Measurements from ENCODE around the gene CXCL12.

DNA sequence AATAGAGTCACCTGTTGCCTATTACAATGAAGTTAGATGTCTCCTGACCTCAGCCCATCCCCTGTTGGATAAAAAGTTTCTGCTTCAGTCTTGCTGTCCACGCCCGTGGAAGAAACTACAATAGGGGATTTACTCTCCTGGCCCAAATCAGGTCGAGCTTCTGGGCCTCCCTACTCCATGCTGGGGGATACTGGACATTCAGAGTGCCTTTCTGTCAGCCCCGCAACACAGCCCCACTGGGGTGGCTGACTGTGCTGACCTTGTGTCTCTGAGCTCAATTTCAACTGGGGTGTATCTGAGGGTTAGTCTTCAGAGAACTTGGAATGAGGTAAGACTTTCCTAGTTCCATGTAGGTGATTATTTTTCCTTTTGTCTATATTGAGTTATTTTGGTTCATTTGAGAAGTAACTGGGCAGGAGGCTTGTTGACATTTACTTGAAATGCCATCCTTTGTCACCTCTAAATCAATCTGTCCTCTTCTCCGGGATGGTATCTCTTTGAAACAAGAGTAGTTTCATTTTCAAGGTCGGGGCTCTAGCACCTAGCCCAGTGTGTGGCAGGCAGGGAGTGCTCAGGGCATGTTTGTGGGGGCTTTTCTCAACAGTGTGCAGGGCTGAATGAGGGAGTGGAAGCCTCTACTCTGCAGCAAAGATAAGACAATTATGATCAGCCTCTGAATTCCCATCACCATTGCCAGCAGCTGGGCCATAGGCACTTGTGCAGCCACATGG lies 17.7 kb upstream of the CXCL12 start:
- TF ChIP-seq, protein P1, sequence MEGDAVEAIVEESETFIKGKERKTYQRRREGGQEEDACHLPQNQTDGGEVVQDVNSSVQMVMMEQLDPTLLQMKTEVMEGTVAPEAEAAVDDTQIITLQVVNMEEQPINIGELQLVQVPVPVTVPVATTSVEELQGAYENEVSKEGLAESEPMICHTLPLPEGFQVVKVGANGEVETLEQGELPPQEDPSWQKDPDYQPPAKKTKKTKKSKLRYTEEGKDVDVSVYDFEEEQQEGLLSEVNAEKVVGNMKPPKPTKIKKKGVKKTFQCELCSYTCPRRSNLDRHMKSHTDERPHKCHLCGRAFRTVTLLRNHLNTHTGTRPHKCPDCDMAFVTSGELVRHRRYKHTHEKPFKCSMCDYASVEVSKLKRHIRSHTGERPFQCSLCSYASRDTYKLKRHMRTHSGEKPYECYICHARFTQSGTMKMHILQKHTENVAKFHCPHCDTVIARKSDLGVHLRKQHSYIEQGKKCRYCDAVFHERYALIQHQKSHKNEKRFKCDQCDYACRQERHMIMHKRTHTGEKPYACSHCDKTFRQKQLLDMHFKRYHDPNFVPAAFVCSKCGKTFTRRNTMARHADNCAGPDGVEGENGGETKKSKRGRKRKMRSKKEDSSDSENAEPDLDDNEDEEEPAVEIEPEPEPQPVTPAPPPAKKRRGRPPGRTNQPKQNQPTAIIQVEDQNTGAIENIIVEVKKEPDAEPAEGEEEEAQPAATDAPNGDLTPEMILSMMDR (IDR thresholded peaks at IDR 0.05 in 8 of 11, conservative IDR thresholded peaks at IDR 0.05 in 3 of 11), result no peak
- TF ChIP-seq POLR2AphosphoS5 (IDR thresholded peaks at IDR 0.05), result no peak
- TF ChIP-seq POLR2A (IDR thresholded peaks at IDR 0.05), result no peak
